Rectal smooth muscle tissue (tissue), 1 donor: ENCODE data around the gene SYTL3.

Experiments used
- H3K27ac ChIP-seq: one replicate; pipeline ENCODE4 v1.7.0; 2013; ENCODE audit warnings: low read depth, low read length, inconsistent platforms
- H3K27me3 ChIP-seq: one replicate; pipeline ENCODE4 v1.7.0; 2013; ENCODE audit warnings: low read length; ENCODE audit not compliant: control insufficient read depth, insufficient read depth
- H3K36me3 ChIP-seq: one replicate; pipeline ENCODE4 v1.7.0; 2013; ENCODE audit warnings: low read length; ENCODE audit not compliant: control insufficient read depth, insufficient read depth
- H3K4me1 ChIP-seq: one replicate; pipeline ENCODE4 v1.7.0; 2013; ENCODE audit warnings: low read length; ENCODE audit not compliant: control insufficient read depth, insufficient read depth
- H3K4me3 ChIP-seq: one replicate; pipeline ENCODE4 v1.7.0; 2013; ENCODE audit warnings: low read length
- H3K9ac ChIP-seq: one replicate; pipeline ENCODE4 v1.7.0; 2013; ENCODE audit warnings: low read length

The SYTL3 gene

DNA sequence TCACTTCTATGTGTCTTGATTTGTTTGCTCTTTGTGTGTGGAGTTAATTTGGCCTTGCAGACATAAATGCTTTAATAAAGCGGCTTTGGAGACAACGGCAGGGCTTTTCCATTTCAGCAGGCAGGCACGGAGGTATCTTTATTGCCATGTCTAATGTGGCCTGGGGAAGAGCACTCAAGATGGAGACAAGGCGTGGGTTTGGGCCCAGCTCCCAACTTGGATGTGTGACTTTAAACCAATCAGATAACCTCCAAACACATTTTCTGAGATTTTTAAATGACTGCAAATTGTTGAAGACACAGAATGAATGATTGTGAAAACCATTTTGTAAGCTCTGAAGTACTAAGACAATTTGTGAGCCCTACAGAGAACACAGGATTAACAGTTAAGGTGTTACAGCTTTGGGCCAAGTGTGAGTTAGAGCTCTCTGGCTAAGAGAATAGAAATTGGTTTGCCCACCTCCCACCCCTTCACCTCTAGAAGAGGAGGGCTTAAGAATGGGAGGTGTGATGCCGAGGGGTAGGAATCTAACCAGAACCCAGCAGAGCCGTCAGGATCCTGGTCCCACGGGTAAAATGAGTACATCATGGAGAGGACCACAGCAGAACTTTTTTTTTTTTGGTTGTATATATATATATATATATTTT lies 14.3 kb upstream of the SYTL3 start:
- no peak overlapping the region for H3K4me3 ChIP-seq
- no peaks in the 10 kb centered on the region for H3K27me3 ChIP-seq
- H3K4me1 ChIP-seq, result no peaks in the 10 kb centered on the region
- H3K9ac ChIP-seq, result no peak overlapping the region
- H3K36me3 ChIP-seq, result peaks cover 13% of the 10 kb centered on the region
- no peak overlapping the region for H3K27ac ChIP-seq

DNA sequence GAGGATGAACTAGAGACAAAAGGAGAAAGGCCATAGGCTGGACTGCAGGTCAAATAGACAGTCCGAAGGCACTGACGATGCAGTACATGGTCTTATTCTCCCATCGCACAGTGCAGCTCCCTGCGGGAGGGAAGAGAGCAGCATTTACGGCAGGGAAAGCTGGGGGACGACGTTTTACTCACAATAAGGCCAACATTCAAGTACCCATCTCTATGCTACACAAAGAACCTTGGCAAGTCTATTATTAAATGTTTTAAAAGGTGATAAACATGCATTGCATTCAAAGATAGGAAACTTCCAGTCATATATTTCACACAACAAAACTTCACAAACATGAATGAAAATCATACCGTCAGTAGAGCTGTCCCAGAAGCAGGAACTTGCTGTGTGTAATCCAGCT lies 13.1 kb upstream of the SYTL3 start:
- no peaks in the 10 kb centered on the region for H3K4me1 ChIP-seq
- H3K36me3 ChIP-seq, result peaks cover 13% of the 10 kb centered on the region
- H3K4me3 ChIP-seq, result no peak overlapping the region
- no peaks in the 10 kb centered on the region for H3K27me3 ChIP-seq
- H3K27ac ChIP-seq, result no peak overlapping the region
- H3K9ac ChIP-seq, result no peak overlapping the region

DNA sequence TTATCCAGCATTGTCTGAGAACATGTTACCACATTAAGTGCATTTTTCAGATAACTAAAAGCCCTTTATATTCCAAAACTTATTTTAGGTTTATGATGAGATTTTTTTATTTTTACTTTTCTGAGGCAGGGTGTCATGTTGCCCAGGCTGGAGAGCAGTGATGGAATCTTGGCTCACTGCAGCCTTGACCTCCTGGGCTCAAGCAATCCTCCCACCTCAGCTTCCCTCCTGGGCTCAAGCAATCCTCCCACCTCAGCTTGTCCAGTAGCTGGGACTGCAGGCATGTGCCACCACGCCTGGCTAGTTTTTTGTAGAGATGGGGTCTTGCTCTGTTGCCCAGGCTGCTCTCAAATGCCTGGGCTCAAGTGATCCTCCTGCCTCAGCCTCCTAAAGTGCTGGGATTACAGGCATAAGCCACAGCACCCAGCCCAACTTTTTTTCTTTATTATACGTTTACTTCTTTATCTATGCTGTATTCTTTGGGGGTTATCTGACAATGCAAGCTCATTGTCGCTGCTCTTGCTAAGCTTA lies 11.5 kb upstream of the SYTL3 start:
- Histone ChIP-seq H3K36me3 (peaks cover 13% of the 10 kb centered on the region), H3K9ac (no peak overlapping the region), H3K4me1 (peaks cover 4% of the 10 kb centered on the region), H3K4me3 (no peak overlapping the region), H3K27me3 (no peaks in the 10 kb centered on the region), H3K27ac (no peak overlapping the region)

DNA sequence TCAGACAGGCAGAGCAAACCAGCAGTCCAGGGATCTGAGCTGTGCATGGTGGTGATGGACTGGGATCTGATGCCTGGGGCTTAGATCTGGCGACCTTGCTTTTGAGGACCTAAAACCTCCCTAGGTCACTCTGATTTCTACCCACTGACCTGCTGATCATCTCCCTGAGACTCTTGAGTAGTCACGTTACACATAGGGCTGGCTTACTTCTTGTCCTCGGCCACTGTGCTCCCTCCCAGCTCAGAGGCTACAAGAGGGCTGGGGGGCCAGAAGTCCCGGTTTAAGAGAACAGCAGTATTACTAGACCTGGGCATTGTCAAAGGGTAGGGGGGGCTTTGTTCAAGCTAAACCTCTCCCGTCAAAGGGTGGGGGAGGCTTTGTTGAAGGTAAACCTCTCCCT lies 10.8 kb upstream of the SYTL3 start:
- Histone ChIP-seq H3K4me3 (no peak overlapping the region), H3K27ac (no peak overlapping the region), H3K27me3 (no peaks in the 10 kb centered on the region), H3K9ac (no peak overlapping the region), H3K36me3 (peaks cover 13% of the 10 kb centered on the region), H3K4me1 (peaks cover 4% of the 10 kb centered on the region)

DNA sequence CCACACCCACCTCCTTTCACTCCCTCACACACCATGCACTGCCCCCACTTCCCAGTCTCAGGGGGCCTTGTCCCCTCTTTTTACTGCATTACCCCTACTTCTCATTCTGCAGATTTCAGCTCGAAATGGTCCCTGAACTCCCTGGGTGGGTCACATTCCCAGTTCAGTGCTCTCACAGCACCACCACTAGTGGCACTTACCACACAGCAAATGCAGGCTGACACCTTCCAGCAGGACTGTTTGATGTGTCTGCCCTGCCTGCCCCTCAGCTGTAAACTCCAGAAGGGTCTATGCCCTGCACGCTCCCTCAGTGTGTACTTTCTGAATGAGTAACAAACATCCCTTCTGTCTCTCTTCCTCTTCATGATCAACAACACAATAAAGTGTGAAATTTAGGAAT lies 9.3 kb upstream of the SYTL3 start:
- Histone ChIP-seq H3K9ac (no peak overlapping the region), H3K4me1 (peaks cover 4% of the 10 kb centered on the region), H3K36me3 (peaks cover 10% of the 10 kb centered on the region), H3K27me3 (no peaks in the 10 kb centered on the region), H3K27ac (no peak overlapping the region), H3K4me3 (no peak overlapping the region)

DNA sequence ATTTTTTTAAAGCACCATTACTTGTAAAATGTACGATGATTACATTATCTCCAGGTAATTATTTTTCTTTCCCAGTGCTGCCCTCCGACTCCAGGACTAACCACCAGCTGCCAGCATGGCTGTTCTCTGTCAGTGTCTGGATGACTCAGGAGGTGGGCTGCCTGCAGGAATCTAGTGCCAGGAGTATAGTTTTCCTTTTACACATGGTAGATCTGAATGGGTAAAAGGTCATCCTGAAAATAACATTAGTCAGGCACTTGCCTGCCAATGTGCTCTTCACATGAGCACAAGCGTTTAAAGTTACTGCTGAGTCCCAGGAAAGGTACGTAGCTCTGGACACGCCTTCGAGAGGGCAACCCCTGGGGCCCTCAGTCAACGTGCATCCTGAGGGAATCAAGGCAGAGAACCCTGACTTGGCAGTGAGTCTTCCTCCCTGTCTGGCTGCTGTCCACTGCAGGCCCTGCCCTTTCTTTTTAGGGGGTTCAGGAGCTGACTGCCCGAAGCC lies 7.7 kb upstream of the SYTL3 start:
- Histone ChIP-seq H3K36me3 (peaks cover under 1% of the 10 kb centered on the region), H3K4me3 (no peak overlapping the region), H3K27ac (peak overlapping the region; percentile 14), H3K4me1 (peaks cover 4% of the 10 kb centered on the region), H3K9ac (no peak overlapping the region), H3K27me3 (no peaks in the 10 kb centered on the region)

DNA sequence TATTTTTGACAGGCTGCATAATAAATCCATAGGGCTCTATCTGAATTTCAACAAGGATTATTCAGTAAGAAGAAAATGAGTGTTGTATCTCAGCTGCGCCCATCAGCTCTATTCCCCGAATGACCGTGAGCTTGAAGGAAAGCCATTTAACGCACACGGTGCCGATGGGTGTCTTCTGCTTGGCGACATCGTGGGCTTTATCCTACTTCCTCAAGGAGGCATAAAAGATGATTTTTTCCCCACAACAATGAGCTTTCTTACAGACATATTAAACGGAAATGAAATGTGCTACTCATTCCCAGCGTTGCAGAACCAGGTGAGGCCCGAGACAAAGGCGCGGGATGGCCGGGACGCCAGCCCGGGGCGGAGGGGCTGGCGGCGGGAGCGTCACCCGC lies 6.0 kb upstream of the SYTL3 start:
- Histone ChIP-seq H3K4me3 (peak overlapping the region; percentile 97), H3K27ac (peak overlapping the region; percentile 97), H3K36me3 (no peaks in the 10 kb centered on the region), H3K9ac (peak overlapping the region; percentile 97), H3K27me3 (no peaks in the 10 kb centered on the region), H3K4me1 (peaks cover 4% of the 10 kb centered on the region)

DNA sequence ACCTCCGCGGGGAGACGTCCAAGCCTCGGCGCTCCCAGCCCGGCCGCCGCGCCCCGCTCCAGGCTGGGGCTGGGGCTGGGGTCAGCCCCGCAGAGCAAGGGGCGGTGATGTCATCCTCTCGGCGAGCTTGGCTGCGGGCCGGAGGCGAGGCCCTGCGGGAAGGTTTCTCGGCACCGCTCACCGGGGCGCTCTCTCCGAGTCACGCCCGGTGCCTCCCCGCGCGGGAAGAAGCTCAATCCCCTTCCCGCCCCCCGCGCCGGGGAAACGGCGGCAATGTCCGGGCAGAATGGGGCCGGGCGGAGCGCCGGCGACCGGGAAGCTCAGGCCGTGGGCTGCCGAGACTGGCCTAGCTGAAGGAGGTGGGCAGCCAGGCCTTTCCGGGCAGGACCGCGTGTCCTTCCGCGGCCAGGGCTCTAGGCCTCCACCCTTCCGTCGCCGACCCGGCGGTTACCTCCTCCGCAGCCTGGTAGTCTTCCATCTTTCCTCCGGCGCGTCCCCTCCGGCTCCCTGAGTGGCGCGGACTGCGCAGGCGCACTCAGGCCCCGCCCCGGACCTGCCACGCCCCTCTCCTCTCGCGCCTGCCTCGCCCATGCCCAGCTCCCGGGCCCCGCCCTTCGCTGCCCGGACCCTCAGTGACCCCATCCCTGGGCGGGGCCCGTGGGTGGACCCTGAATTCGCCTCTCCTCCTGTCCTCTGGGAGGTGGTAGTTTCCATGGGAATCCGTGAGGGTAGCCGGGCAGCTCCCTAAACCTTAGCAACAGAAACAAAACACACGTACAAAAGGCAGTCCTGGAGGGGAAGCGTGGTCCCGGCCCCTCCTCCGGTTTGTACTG lies 5.4 kb upstream of the SYTL3 start, which contains the start of gene DYNLT1:
Gene DYNLT1 (minus strand): TSS at position 513 of the 833 bp plus-strand sequence. CDS start 35 bp downstream, at position 478.
- no peaks in the 10 kb centered on the region for H3K27me3 ChIP-seq
- H3K9ac ChIP-seq, result peak within 1 kb of the TSS; percentile 97
- H3K4me3 ChIP-seq, result peak within 1 kb of the TSS; percentile 97
- no peaks in the 10 kb centered on the region for H3K36me3 ChIP-seq
- peaks cover 4% of the 10 kb centered on the region for H3K4me1 ChIP-seq
- peak within 1 kb of the TSS; percentile 97 for H3K27ac ChIP-seq

DNA sequence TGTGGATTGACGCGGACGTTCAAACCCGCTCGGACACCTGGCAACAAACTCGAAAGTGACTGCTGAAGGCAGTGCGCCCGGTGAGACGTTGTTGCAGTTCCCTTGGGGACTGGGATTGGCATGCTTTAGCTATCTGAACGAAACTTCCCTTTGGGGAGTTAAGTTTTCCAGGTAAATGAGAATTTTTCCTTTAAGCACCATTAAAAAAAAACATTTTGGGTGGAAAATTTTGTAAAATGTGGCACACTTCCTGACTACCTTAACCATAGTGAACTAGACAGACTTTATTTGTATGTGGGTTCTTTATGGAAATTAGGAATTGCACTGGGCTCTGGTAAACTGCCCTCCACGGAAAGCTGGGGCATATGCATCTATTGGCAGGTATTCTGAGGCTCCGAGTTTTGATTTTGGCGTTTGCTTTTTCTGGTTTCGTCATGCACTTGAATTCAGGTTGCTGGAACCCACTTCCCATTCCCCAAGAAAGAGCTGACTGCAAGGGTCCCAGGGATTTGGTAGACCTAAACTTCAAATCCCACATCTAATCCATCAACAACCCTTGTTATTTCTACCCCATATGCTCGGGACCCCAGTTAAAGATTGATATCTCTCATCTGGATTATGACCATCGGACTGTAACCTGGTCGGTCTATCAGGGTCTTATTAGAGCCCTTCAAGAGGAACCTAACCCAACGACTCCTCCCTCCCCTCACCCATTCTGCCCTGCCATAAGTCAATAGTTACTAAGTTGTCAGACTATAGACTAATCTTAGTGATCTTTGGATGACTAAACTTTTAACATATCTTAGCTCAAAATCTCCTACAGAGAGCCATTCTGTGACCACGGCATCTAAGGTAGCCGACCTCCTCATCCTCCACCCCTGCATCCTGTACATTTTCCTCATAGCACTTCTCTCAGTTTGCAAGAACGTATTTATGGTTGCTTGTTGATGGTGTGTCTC lies 4.5 kb upstream of the SYTL3 start:
- Histone ChIP-seq H3K36me3 (no peaks in the 10 kb centered on the region), H3K4me3 (peak overlapping the region; percentile 97), H3K9ac (peak overlapping the region; percentile 7), H3K27ac (peak overlapping the region; percentile 97), H3K4me1 (peaks cover 4% of the 10 kb centered on the region), H3K27me3 (no peaks in the 10 kb centered on the region)

DNA sequence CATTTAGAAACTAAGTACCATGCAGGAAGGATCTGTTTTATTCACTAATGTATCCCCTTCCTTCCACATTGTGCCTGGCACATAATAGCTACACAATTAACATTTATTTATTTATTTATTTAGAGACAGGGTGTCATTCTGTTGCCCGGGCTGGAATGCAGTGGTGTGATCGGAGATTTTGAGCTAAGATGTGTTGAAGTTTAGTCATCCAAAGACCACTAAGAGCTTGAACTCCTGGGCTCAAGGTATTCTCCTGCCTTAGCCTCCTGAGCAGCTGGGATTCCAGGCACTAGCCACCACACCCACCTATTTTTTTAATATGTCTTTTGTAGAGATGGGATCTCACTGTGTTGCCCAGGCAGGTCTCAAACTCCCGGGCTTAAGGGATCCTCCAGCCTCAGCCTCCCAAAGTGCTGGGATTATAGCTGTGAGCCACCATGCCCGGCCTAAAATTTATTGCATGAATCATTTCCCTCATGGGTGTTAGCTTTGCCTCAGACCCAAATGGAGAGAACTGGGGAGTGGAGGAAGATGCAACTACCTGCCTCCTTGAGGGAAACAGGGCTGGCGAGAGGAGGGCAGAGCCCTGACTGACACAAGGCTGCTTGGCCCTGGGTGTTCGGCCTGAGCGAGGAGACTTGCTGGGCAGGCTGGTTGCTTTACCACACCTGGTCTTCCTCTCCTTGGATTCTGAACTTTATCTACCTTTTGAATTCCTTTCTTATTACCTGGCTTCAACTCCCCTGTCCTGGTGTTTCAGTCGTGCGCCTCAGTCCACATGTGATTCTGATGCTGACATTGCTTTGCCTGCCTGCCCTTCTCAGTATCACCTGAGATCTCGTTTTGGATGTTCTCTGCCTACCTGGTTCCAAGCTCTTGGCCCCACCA lies 3.6 kb upstream of the SYTL3 start:
- H3K4me1 ChIP-seq, result peaks cover 4% of the 10 kb centered on the region
- H3K36me3 ChIP-seq, result no peaks in the 10 kb centered on the region

DNA sequence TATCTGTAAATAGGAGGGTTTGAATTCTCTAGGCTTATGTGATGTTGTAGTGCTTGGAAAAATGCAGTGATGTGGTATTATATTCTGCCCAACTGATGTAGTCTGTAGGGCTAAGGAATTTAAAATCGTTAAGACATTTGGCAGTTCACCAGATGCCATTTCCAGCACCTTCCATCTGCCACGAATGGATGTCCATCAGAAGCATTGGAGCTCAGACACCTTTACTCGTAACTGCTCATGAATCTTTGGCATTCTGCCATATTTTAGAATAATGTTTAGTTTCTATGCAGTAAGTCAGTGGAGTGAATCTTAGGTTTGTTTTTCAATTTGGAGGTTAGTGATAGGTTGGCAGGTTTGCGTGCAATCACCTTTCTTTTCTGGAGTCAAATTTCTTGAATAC lies 2.4 kb upstream of the SYTL3 start:
- no peak overlapping the region for H3K4me3 ChIP-seq
- peaks cover 4% of the 10 kb centered on the region for H3K4me1 ChIP-seq
- H3K27ac ChIP-seq, result no peak overlapping the region
- no peak overlapping the region for H3K9ac ChIP-seq
- H3K36me3 ChIP-seq, result no peaks in the 10 kb centered on the region
- no peaks in the 10 kb centered on the region for H3K27me3 ChIP-seq

More for the DNA sequence above, 3.6 kb upstream of the SYTL3 start:
- no peak overlapping the region for H3K4me3 ChIP-seq
- no peak overlapping the region for H3K27ac ChIP-seq
- H3K27me3 ChIP-seq, result no peaks in the 10 kb centered on the region
- H3K9ac ChIP-seq, result no peak overlapping the region
